ENCODE results near the gene UBR2.

UBR2 gene

GRCh38 chr6:42564506-42564825 is 637 bp downstream of the UBR2 start:
- TF ChIP-seq POLR2AphosphoS5 (IDR thresholded peaks at IDR 0.05; ENCODE audit: low read depth, low read length) (no peak), FOXP2 (optimal IDR thresholded peaks at IDR 0.05; ENCODE audit: borderline replicate concordance, extremely low read depth, extremely low read length, insufficient read depth) (no peak), REST (IDR thresholded peaks at IDR 0.05; ENCODE audit: insufficient read depth in 1 of 2, low read depth in 2 of 2, low read length in 2 of 2) (no peak), TAF1 (IDR thresholded peaks at IDR 0.05; ENCODE audit: borderline replicate concordance, insufficient read depth, low read length) (no peak), SIN3A (IDR thresholded peaks at IDR 0.05; ENCODE audit: borderline replicate concordance, insufficient read depth, low read length) (no peak)

- no peak for TF ChIP-seq TAF1 (IDR thresholded peaks at IDR 0.05; ENCODE audit: borderline replicate concordance, insufficient read depth, low read length)
Measured at GRCh38 chr6:42565823-42566613, 2.2 kb downstream of the UBR2 start.

- no peak for TF ChIP-seq FOXP2 (optimal IDR thresholded peaks at IDR 0.05; ENCODE audit: borderline replicate concordance, extremely low read depth, extremely low read length, insufficient read depth)
- TF ChIP-seq SIN3A (IDR thresholded peaks at IDR 0.05; ENCODE audit: borderline replicate concordance, insufficient read depth, low read length): no peak
- TF ChIP-seq POLR2AphosphoS5 (IDR thresholded peaks at IDR 0.05; ENCODE audit: low read depth, low read length): no peak
- TF ChIP-seq TAF1 (IDR thresholded peaks at IDR 0.05; ENCODE audit: borderline replicate concordance, insufficient read depth, low read length): no peak
- no peak for TF ChIP-seq REST (IDR thresholded peaks at IDR 0.05; ENCODE audit: insufficient read depth in 1 of 2, low read depth in 2 of 2, low read length in 2 of 2)
Measured at GRCh38 chr6:42566614-42567208, 2.9 kb downstream of the UBR2 start.

- no peak for TF ChIP-seq TAF1 (IDR thresholded peaks at IDR 0.05; ENCODE audit: borderline replicate concordance, insufficient read depth, low read length)
- TF ChIP-seq FOXP2 (optimal IDR thresholded peaks at IDR 0.05; ENCODE audit: borderline replicate concordance, extremely low read depth, extremely low read length, insufficient read depth): no peak
- no peak for TF ChIP-seq POLR2AphosphoS5 (IDR thresholded peaks at IDR 0.05; ENCODE audit: low read depth, low read length)
- TF ChIP-seq SIN3A (IDR thresholded peaks at IDR 0.05; ENCODE audit: borderline replicate concordance, insufficient read depth, low read length): no peak
- TF ChIP-seq REST (IDR thresholded peaks at IDR 0.05; ENCODE audit: insufficient read depth in 1 of 2, low read depth in 2 of 2, low read length in 2 of 2): no peak
Measured at GRCh38 chr6:42569102-42570028, 5.5 kb downstream of the UBR2 start.

- TF ChIP-seq TAF1 (IDR thresholded peaks at IDR 0.05; ENCODE audit: borderline replicate concordance, insufficient read depth, low read length) (no peak), FOXP2 (optimal IDR thresholded peaks at IDR 0.05; ENCODE audit: borderline replicate concordance, extremely low read depth, extremely low read length, insufficient read depth) (no peak), REST (IDR thresholded peaks at IDR 0.05; ENCODE audit: insufficient read depth in 1 of 2, low read depth in 2 of 2, low read length in 2 of 2) (no peak), POLR2AphosphoS5 (IDR thresholded peaks at IDR 0.05; ENCODE audit: low read depth, low read length) (no peak), SIN3A (IDR thresholded peaks at IDR 0.05; ENCODE audit: borderline replicate concordance, insufficient read depth, low read length) (no peak)
Measured at GRCh38 chr6:42571611-42572342, 7.9 kb downstream of the UBR2 start.
